H1 (cell line): ENCODE results near the gene PPP1R13B. TPM values are rescaled to one million over a fixed set of nuclear protein-coding genes. Genes with fewer than 3 reads are reported as not detected.

Source experiments
- ASH2L ChIP-seq: fragments of 200-600, 300-600 bp; sonication (generic); IDR thresholded peaks from one replicate; pipeline ENCODE4 v1.7.1; 2017; ENCODE audit warnings: low read length
- JUND ChIP-seq: IDR thresholded peaks from 2 replicates; pipeline ENCODE4 v1.6.1; 2011; ENCODE audit warnings: mild to moderate bottlenecking, improper control_type of control experiment, low read length
- SIN3A ChIP-seq, 2 experiments: IDR thresholded peaks in 1 of 2; conservative IDR thresholded peaks in 1 of 2; 2 replicates each; pipeline ENCODE4 v1.6.1; 2011 to 2012; ENCODE audit warnings: low read length in 2 of 2, improper control_type of control experiment in 1 of 2, low read depth in 1 of 2, mild to moderate bottlenecking in 1 of 2
- SUZ12 ChIP-seq: fragments of 200-600 bp; sonication (generic); IDR thresholded peaks from 2 replicates; pipeline ENCODE4 v1.6.1; 2012; ENCODE audit warnings: mild to moderate bottlenecking, inconsistent platforms, low read length, moderate library complexity, mixed read lengths
- TBP ChIP-seq: IDR thresholded peaks from 2 replicates; pipeline ENCODE4 v1.6.1; 2011; ENCODE audit warnings: low read depth, low read length, improper control_type of control experiment
- TCF12 ChIP-seq: IDR thresholded peaks from 2 replicates; pipeline ENCODE4 v1.6.1; 2011; ENCODE audit warnings: low read depth, mild to moderate bottlenecking, low read length
- polyA plus RNA-seq, 7 experiments: library from polyadenylated mRNA; depleted of rRNA in 3 of 7; stranded (reverse) in 5 of 7; unstranded in 2 of 7; fragments of >200 nt in 5 of 7; fragments of 200-250 nt in 2 of 7; gene quantifications; 1 replicate in 5 of 7; 2 replicates in 1 of 7; 4 replicates in 1 of 7; pipeline versions ENCODE4 v1.2.1 to v1.2.3, GENCODE V29; 2011 to 2013; ENCODE audit warnings: missing spikeins in 2 of 7, mixed read lengths in 2 of 7
- total RNA-seq: library from RNA; stranded (reverse); fragmentation: NEBNext Ultra II Directional; extraction: Animal tissue kit (Norgen Biotek cat#: 25700); gene quantifications from 2 replicates; pipeline ENCODE4 v1.2.1, GENCODE V29; 2021
- TF ChIP-seq, protein P1 (sequence below): IDR thresholded peaks from 2 replicates; pipeline ENCODE4 v1.6.1; 2012; ENCODE audit warnings: inconsistent platforms

Gene PPP1R13B
- total and polyA plus RNA-seq, 2 of the 8 experiments (the other 6 are each of a cell fraction or from before 2014, with no cell fraction given), result 2.6 to 8.9 TPM

DNA sequence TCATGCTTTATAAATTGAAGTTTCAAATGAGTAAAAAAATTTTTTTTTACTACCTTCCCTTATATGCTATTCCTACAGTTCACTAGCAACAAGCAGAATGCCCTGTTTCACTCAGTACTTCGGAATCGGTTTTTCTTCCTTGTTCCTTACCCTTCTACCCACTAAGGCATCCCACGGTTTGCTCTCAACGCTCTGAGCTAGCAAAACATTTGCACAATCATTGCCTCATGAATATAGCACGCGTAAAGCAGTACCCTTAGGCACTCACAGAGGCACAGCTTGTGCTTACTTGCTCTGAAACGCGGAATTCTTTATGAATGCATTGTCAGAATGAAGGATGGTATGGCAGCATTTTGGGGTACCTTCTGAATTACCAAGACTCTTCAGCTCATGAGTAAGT is 45.0 kb downstream of the PPP1R13B start (continued):
- TF ChIP-seq, protein P1, sequence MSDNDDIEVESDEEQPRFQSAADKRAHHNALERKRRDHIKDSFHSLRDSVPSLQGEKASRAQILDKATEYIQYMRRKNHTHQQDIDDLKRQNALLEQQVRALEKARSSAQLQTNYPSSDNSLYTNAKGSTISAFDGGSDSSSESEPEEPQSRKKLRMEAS, result no peak
- no peak for TF ChIP-seq TCF12
- no peak for TF ChIP-seq SUZ12
- TF ChIP-seq SIN3A (conservative IDR thresholded peaks at IDR 0.05 in 1 of 2, IDR thresholded peaks at IDR 0.05 in 1 of 2; ENCODE audit: low read depth in 1 of 2, low read length in 2 of 2), result no peak
- no peak for TF ChIP-seq ASH2L
- no peak for TF ChIP-seq TBP
- no peak for TF ChIP-seq JUND
